Fibroblast of the conjunctiva (primary cell): ENCODE data around the gene DNAAF8.

Experiments
- DNase-seq: peaks from one replicate; pipeline ENCODE4 v3.0.0-alpha.2; 2010; ENCODE audit warnings: low read depth

The DNAAF8 gene

DNA sequence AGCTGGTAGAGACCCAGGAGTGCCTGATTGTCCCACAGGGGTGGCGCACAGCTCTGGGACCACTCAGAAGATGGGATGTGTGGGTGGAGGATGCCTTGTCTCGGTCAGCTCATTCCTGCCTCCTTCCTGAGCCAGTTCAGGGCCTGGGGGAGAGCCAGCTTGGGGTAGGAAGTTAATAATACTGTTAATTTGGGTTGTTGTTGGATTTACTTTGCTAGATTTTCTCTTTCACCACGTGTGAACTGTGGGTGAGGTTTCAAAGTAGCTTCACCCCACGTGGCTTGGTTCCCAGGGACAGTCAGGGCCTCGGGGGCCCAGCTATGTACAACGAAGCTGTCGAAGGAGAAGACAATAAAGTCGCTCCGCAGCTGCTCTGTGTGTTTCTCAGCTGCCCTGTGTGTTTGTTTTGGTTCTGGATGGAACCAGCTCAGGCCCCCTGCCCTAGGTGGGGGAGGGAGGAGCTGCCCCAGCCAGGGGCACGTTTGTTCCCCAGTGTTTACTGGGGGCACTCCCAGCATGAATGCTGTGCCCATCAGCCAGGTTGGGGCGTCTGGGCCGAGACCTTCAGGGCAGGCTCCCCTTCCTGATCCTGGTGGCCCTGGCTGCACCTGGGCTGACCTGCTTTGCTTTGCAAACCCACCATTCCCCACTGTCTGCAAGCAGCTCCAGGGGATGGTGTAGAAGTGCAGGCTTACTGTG lies 38.7 kb upstream of the DNAAF8 start:
- no peak for DNase-seq

DNA sequence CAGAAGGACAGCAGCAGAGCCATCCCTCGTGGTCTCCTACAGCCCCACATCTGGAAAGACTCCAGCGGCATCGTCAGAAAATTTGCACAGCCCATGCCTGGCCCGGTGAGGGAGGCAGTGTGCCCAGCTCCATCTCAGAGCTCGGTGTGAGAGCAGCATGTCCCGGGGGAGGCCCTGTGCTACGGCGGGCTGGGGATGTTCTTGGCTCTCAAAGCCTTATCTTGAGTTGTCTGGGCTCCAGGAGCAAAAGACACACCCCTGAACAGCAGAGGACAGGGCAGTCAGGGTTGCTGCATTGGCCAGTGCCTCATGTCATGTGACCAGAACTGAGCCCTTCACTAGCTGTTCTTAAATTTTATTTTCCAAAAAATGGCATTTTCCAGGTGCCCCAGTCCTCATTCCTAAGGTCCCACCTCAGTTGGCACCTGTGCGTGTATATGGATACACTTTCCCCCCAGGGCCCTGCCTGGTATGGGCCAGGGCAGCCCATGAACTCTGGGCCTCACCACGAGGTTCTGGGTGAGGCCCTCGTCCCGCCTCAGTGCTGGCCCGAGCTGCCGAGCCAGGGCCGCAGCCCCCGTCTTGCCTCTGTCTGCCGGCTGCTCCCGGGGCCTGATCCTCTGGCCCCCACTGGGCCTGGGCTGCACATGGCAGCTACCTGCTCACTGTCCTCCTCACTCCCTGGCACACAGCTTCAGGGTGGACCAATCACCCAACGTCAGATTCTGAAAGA lies 38.0 kb upstream of the DNAAF8 start:
- DNase-seq, result no peak

DNA sequence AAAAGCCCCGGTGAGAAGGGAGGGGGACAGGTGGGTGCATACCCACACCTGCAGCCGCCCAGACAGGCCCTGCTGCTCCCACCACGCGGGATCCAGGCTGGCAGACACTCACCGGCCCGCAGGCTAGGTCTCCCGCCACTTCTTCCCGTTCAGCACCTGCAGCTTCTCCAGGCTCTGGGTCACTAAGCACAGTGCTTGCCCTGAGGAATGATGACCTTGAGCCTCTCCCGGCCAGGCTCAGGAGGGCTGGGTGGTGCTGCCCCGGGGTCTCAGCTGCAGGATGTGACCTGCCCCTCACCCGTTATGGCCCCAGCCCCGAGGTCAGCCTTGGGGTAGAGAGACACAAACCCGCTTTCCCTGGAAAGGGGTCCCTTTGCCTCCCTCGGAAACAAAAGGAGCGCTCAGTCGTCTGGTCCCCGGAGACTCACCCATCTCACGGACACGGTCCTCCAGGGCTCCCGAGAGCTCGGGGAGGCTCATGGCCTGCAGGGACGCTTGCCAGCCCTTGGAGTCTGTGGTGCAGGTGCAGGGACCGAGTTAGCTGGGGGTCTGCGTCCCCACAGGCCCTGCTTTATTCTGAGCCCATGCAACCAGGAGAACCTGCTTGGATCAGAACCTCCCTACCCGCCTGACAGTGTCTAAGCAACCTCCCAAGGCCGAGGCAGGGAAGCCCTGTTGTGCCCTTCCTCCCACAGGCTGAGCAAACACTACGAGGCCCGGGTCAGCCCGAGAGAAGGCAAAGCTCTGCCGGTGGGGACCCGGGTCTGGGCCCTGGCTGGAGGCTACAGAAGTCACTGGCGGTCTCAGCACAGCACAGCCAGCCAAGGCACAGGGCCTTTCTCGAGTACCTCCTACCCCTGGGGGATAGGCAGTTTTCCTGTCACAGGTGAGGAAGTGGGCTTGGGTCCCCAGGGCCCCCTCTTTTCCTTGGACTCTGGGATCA lies 37.2 kb upstream of the DNAAF8 start:
- no peak for DNase-seq

DNA sequence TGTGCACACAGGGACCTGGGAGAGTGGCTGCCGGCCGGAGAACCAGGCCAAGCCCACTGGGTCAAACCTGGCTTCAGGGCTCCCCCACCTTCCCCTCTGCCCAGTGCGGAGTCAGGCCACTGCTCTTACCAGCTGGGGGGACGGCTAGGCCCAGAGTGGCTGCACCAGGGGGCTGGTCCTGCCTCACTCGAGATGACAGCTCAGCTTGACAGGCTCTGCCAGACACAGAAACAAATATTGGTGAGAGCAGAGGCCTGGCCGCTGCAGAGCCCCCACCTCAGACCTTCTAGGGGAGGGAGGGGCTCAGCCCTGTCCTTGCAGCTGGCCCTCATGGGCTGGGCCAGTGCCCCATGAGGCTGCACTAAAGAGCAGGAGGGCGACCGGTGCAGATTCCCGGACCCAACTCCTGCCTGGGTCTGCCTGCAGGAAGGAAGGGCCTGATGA lies 36.5 kb upstream of the DNAAF8 start:
- DNase-seq, result no peak

DNA sequence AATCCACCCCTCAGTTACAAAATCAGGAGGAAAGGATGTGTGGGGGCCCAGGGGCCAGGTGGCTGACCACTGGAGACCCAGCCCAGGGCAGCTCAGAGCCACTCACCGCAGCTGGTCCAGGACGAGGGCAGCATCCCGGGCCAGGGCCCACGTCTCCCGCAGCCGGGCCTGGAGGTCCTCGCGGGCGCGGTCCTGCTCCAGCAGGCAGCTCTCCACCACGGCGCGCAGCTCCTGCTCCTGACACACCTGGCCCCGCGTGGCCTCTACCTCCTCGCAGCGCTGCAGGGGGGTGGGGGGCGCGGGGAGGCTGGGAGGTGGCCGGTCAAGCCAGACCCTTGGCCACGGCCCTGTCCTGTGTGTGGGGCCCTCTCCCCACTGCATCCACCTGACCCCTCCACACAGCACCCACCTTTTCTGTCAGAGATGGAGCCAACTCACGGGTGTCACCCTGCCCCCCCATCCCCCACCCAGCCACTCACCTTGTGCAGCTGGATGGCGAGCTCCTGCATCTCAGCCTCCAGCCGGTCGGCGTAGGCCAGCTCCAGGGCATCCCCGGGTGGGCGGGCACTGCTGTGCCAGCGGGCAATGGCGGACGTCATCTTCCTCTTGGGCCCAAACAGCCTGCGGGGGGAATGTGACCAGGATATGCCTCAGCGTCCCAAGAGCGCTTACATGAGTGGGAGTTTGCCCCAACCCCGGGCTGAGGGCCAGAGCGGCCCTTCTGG lies 35.9 kb upstream of the DNAAF8 start:
- no peak for DNase-seq

DNA sequence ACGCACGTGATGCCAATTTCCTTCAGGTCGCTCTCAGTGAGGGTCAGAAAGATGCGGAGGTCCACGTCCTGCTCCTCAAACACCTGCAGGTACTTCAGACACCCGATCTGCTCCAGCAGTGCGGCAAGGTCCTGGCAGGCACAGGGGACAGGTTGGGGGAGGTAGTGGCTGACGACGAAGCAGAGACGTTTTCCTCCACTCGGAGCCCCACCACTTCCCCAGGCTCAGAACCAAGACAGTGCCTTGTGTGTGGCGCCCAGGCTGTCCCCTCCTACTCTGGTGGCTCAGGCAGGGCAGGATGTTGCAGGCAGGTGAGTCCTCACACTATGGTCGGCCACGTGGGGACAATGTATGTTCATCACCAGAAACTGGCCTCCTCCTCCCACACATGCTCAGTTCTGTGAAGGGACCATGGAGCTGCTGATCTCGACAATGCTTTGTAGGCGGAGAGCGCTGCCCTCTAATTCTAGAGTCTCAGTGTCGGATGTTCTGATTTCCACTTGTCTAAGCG lies 35.2 kb upstream of the DNAAF8 start:
- no peak for DNase-seq

DNA sequence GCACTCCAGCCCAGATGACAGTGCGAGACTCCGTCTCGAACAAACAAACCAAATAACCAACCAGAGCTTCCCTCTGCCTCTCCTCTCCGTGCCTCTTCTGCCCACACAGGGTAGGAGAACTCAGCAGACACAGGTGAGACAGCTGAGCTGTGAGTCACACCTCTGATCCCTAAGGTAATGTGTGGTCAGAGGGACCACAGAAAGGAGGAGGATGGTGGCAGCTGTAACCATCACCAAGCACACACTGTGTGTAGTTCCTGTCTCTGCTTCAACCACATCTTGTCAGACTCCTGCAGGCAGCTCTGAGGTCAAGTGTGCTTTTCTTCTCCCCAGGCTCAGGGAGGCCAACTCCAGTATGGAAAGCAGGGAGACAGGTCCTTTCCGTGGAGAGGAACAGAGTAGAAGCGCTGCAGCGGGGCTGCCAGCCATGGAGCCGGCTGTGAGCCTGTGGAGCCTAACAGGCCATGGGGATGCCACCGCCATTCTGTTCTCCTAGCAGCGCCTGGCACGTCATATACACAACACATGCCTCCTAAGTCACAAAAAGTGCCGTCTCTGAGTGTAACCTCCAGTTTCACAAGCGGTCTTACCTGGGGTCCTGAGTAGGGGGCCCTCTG lies 33.8 kb upstream of the DNAAF8 start:
- no peak for DNase-seq

DNA sequence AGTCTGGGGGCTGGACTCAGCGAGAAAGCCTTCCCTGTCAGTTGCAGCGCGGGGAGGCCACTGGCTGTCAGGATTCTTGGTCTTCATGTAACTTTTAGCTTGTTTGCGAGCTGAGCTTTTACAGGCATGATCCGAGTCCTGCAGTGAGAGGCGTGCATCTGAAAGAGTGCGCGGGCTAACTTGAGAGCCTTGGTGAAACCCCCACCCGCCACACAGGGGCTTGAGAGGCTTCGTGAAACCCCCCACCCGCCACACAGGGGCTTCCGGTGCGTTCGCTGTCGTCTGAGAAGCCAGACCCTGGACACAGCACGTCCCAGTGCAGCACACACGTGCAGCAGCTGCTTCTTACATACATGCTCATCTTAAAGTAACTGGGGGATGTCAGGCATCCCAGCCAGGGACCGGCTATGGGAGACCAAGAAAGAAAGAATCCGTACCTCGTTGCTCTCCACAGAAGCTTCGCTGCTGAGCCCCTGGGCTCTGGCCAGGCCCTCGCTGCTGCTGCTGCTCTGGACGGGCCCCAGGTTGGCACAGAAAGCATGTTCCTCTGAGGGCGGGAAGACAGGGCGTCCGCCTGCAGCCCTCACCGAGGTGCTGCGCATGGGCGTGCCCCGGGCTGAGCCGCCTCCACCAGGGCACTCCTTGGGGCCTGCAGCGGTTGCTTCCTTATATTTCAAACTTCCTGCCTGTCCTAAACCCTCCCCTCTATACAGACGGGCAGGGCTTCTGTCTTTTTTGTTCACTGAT lies 33.2 kb upstream of the DNAAF8 start:
- DNase-seq, result no peak

DNA sequence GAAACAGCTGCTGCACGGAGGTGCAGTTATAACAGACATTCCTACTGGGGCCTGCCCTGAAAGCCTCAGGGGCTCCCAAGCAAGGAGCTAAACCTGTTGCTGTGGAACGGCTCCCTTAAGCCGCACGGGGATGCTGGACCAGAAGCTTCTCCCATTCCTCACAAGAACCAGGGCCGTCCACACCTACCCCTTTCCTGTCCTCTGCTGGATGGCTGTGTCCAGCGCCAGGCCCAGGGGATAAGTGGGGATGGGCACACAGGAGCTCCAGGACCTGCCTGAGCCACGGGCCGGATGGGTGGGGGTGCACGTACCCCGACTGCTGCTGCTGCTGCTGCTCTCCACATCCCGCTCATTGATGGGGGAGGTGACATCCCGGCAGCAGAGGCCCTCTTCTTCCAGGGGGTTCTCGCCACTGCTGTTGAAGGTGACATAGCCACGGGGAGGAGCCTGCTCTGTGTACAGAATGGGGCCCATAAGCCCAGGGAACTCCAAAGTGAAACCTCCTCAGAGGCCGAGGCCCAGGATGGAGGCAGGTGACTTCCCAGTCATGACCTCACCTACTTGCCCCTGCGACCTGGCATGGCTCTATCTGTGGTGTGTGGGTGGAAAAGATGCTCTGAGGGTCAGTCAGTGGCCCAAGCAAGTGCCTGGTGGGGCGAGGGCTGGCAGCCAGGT lies 32.4 kb upstream of the DNAAF8 start:
- no peak for DNase-seq

DNA sequence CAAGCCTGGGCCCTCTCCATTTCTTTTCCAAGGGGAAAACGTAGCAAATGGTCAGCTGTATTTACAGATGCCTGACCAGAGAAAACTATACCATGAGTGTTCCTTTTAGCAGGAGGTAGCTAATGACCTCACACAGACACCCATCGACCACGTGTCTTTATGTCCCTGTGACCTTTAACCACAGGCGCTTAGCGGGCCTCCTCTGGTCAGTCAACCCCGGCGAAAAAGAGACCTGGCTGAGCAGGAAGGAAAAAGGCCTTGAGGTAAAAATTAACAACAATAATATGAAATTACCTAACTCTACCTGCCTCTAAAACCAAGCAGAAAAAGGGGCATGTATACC lies 31.9 kb upstream of the DNAAF8 start:
- no peak for DNase-seq

DNA sequence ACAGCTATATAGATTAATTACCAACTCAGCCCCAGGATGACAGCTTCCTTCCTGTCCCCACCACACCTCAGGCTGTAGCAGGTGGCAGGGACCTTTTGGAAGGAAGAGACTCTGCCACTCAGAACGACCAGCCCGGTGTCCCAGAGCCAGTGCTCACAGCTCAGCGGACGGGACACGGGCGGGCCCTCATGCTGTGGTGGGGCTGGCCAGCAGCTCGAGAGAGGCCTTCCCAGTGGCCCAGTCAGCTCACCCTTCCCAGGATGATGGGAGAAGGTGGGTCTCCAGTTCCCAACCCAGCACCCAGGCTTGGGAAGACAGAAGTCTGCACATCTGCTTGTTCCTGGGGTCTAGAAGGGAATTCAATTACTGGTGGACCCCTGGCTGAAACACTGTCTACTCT lies 30.4 kb upstream of the DNAAF8 start:
- DNase-seq, result no peak

DNA sequence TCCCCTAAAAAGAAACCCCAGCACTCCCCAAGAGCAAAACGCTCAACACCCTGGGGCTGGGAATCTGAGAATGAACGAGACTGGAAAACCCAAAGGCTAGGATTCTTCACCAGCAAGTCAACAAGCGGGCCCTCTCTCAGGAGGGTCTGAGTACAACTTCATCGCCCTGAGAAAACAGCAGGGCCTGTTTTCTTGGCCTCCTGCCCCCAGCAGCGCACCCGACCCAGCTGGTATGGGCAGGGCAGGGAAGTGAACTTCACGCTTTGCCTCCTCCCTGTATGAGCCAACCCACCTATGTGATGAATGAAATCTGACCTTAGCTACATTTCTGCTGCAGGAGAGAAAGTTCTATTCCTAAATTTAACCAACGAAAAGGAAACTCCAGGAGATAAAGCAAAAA lies 29.8 kb upstream of the DNAAF8 start:
- DNase-seq, result no peak

DNA sequence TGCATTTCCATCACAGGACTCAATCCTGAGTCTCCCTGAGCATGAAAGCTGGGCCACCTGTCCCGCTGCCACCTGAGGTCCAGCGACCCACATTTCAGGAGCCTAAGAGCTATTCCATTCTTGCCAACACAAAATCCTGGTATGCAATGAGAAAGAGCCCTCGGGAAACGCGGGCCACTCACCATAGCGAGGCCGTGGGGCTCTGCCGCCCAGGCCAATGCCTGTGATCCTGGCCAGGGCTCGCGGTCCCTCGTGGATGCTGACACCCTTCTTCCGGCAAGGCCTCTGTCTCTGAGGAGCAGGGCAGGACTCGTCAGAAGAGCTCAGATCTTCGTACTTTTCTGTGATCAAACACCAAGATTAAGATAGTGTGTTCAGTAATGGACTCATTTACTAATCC lies 29.4 kb upstream of the DNAAF8 start:
- no peak for DNase-seq

DNA sequence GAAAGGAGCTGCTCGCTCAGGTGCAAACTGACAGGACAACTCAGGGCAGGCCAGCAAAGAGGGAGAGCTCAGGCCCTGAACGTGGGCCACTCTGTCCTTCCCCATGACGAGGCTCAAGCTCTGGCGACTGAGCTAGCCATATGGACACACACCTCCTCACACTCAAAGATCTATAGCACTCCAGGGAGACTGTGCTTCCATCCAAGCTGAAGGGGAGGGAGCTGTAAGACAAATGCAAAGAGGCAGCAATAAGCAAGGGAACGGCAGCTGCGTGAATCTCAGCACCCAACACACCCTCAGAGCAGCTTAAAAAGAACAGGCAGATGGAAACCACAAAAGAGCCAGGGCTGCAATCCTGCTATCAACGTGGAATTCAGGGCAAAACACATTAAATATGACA lies 27.5 kb upstream of the DNAAF8 start:
- DNase-seq, result no peak

DNA sequence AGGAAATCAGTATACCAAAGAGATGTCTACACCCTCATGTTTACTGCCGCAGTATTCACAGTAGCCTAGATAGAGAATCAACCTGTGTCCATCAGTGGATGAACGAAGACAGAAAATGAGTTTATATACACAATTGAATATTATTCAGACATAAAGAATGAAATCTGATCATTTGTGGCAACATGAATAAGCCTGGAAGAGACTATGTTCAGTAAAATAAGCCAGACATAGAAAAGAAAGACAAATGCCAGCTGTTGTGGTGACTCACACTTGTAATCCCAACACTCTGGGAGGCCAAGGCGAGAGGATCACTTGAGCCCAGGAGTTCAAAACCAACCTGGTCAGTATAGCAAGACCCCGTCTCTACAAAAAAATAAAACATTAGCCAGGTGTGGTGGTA lies 24.9 kb upstream of the DNAAF8 start:
- no peak for DNase-seq

DNA sequence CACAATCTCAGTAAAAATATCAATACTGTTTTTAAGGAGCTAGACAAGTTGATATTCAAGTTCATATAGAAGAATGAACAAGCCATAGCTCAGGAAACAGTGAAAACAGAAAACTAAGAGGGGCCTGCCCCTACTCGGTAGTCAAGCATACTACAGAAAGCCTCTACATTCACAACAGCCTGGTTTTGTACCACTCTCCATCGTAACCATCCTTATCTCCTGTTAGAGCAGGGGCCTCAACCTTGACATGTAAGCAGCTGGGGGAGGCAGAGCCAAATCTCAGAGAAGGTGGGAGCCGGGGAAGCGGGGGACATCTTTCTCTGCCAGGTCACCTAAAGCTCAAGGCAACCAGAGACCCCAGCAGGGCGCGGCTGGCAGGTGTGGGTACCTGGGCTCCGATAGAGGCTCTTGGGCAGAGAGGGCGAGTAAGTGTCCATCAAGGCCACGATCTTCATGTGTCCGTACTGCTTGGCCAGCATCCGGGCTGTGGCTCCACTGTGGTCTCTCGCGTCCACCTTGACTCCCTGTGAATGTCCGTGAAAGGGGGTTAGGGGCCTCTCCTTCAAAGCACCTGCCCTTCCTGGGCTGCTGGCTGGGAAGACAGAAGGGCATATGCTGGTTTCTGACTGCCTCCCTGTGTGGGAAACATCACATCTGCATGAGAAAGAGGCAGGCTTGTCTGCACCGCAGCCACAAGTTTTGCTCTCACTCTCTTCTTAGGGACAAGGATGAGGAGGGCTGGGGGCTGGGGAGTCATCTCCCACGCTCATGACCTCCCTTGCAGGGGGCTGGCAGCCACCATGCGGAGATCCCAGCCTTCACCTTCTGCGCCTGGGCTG lies 20.5 kb upstream of the DNAAF8 start:
- no peak for DNase-seq

DNA sequence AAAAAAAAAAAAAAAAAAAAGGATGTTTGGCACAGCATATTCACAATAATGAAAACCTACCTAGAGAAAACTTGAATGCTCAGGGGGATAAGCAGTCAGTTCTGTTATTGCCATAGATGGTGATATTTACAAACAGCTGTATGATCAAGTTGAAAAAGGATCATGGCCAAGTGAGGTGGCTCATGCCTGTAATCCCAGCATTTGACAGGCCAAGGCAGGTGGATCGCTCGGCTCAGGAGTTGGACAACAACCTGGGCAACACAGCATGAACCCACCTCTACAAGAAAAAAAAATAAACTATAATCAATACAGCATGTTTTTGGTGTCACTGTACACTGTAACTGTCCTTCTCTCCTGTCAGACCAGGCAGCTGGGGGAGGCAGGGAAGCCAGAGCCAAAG lies 19.3 kb upstream of the DNAAF8 start:
- no peak for DNase-seq

DNA sequence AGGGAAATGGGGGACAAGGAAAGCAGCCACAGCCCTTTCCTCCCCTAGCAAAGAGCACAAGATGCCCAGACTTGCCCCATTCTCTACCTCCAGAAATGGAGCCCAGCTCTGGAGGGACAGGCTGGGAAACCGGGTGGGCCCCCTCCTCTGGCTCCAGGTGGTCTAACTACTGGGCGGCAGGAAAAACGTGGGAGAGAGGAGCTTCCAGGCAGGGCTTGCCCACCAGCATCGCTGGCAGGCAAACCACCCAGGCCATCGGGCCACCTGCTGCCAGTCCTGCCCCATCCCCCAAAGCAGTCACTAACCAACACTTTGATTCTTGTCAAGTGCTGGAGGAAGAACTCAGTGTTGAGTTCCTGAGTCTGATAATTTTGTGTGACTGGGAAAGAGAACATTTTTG lies 15.9 kb upstream of the DNAAF8 start:
- DNase-seq, result no peak

DNA sequence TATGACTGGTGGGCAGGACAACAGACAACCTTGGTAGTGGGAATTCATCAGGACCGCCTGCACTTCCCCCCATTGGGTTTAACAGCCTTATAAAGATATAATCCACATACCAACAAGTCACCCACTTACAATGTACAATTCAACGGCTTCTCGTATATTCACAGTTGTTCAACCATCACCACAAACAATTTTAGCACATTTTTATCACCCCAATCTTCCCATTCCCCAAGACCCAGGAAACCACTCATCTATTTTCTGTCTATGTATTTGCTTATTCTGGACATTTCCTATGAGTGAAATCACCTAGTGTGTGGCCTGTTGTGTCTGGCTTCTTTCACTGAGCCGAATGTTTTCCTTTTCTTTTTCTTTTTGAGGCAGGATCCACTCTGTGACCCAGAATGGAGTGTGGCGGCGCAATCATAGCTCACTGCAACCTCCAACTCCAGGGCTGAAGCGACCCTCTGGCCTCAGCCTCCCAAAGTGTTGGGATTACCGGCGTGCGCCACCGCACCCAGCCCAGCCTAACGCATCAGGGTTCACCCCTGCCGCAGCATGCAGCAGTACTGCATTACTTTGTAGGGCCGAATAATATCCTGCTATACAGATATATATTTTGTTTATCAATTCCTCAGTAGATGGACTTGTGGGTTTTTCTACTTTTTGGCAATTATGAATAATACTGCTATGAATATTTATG lies 11.1 kb upstream of the DNAAF8 start:
- no peak for DNase-seq
